RWPE2 (cell line): Measurements from ENCODE around the gene DOK4.

Source experiments
- ATAC-seq: fragments of 200-7000 bp; cut with Tn5 transposase; 3 replicates; pipeline ENCODE4 v1.9.1; 2021; ENCODE audit warnings: low read depth
- DNase-seq: peaks from one replicate; pipeline ENCODE4 v3.0.0-alpha.2; 2020; ENCODE audit warnings: low spot score
- H3K27ac ChIP-seq: fragments of 450-650 bp; 2 replicates; pipeline ENCODE4 v1.5.1; 2017; ENCODE audit warnings: mild to moderate bottlenecking; ENCODE audit not compliant: poor library complexity, severe bottlenecking
- H3K27me3 ChIP-seq: fragments of 250-450 bp; sonication (Bioruptor Pico); 2 replicates; pipeline ENCODE4 v1.5.1; 2021; ENCODE audit warnings: mild to moderate bottlenecking, moderate library complexity; ENCODE audit not compliant: insufficient read depth, poor library complexity, severe bottlenecking
- H3K36me3 ChIP-seq: fragments of 250-450 bp; sonication (Bioruptor Pico); 2 replicates; pipeline ENCODE4 v1.5.1; 2020; ENCODE audit warnings: low read depth, mild to moderate bottlenecking, moderate library complexity
- H3K4me1 ChIP-seq: fragments of 250-450 bp; sonication (Bioruptor Pico); 2 replicates; pipeline ENCODE4 v1.5.1; 2021; ENCODE audit warnings: mild to moderate bottlenecking, moderate library complexity; ENCODE audit not compliant: insufficient read depth, poor library complexity, severe bottlenecking
- H3K4me3 ChIP-seq: fragments of 250-450 bp; sonication (Bioruptor Pico); 2 replicates; pipeline ENCODE4 v1.5.1; 2021; ENCODE audit warnings: mild to moderate bottlenecking, moderate library complexity; ENCODE audit not compliant: severe bottlenecking
- H3K9me3 ChIP-seq: fragments of 250-450 bp; sonication (Bioruptor Pico); 2 replicates; pipeline ENCODE4 v1.5.1; 2021; ENCODE audit warnings: mild to moderate bottlenecking, moderate library complexity; ENCODE audit not compliant: severe bottlenecking
- TF ChIP-seq, protein P1 (sequence below): fragments of 450-650 bp; IDR thresholded peaks from one replicate; pipeline ENCODE4 v1.5.1; 2017; ENCODE audit warnings: mild to moderate bottlenecking, moderate library complexity; ENCODE audit not compliant: poor library complexity, severe bottlenecking

Gene DOK4

DNA sequence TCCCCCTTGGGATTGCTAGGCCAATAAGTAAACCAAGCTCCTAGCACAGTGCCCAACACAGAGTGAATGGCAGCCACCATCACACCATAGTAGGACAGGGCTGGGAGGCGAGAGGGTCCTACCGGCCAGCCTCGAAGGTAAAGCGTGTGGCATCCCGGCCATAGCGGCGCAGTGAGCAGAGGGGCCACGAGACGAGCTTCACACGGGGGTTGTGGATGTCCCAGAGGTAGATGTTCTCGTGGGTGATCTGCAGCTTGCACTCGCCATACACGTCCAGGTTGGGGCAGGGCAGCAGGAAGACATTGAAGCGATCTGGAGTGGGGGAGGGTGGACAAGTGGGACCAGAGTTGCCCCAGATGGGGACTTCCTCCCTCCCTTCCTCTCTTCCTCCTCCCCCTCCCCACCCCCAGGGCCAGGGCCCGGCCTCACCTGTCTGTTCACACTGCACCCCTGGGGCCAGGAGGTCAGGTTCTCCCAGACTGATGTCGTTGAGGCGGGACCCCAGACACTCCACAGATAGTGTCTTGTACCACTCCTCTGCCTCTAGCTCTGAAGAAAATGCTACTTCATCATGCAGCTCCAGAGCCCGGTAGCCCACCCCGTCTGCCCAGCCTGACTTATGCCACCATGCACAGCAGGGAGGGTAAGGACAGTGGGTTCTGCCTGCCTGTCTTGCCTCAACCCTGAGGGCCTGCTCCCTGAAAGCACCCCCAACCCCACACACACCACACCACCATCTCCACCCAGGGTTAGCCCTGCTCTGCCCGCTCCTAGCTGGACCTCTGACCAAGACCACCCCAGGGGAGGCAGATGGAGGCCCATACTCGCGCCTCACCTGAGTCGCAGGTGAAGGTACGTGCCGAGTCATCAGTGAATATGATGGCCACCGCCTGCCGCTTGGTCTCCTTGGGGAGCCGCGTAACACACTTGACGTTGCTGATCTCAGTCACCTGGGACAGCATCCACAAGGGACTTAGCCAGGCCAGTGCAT lies 11.3 kb downstream of the DOK4 start:
- Histone ChIP-seq H3K4me3 (no peak overlapping the region), H3K27me3 (no peaks in the 10 kb centered on the region), H3K27ac (no peak overlapping the region), H3K9me3 (no peaks in the 10 kb centered on the region), H3K4me1 (no peaks in the 10 kb centered on the region), H3K36me3 (peaks cover 27% of the 10 kb centered on the region)
- ATAC-seq (no peak), DNase-seq (no peak)
- TF ChIP-seq, protein P1, sequence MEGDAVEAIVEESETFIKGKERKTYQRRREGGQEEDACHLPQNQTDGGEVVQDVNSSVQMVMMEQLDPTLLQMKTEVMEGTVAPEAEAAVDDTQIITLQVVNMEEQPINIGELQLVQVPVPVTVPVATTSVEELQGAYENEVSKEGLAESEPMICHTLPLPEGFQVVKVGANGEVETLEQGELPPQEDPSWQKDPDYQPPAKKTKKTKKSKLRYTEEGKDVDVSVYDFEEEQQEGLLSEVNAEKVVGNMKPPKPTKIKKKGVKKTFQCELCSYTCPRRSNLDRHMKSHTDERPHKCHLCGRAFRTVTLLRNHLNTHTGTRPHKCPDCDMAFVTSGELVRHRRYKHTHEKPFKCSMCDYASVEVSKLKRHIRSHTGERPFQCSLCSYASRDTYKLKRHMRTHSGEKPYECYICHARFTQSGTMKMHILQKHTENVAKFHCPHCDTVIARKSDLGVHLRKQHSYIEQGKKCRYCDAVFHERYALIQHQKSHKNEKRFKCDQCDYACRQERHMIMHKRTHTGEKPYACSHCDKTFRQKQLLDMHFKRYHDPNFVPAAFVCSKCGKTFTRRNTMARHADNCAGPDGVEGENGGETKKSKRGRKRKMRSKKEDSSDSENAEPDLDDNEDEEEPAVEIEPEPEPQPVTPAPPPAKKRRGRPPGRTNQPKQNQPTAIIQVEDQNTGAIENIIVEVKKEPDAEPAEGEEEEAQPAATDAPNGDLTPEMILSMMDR = no peak

DNA sequence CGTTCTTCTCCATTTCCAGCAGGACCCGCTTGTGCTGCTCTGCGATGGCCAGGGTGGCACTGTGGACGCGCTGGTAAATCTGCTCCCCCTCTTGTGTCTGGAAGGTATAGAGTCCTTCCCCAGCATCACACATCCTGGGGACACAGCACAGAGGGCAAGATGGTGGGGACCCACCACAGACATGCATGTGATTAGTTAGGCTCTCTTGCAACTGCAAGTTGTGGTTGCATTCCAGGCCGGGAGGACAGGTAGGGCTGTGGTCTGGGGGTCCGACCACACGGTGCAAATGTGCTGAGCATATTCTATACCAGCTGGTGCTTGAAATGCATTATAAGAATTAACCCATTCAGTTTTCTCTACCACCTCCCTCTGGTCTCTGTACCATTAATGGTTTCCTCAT lies 12.4 kb downstream of the DOK4 start:
- Histone ChIP-seq H3K27me3 (no peaks in the 10 kb centered on the region), H3K36me3 (peaks cover 38% of the 10 kb centered on the region), H3K27ac (no peak overlapping the region), H3K9me3 (no peaks in the 10 kb centered on the region), H3K4me1 (no peaks in the 10 kb centered on the region), H3K4me3 (no peak overlapping the region)
- TF ChIP-seq, protein P1 = no peak
- DNase-seq (no peak), ATAC-seq (no peak)

DNA sequence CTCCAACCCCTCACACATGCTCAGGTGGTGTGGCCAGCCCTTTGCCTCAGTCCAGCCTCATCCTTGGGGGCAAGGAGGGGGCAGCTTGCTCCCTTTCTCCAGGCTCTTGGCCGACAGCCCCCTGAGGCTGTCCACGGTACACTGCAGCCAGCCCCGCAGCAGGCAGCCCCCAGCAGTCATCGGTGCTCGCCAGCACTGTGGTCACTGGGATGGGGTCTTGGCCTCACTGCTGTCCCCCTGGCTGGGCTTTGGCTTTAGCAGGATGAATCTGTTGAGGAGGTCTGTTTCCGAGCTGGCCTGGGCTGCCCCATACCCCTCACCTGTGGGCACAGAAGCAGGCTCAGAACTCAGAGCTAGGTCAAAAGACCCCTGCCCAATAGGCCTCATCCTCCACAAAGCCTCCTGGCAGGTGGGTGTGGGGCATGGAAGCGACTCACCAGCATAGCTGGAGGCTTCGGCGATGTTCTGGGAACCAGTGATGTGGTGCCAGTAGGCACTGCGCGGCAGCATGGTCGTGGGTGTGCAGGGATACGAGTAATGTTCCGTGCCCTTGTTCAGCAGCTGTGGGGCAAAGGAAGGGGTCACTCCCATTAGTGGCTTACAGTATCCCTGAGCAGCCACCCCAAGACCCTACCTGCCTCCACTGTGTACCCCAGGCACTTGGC lies 13.0 kb downstream of the DOK4 start:
- H3K27ac ChIP-seq = no peak overlapping the region
- no peak for ATAC-seq

DNA sequence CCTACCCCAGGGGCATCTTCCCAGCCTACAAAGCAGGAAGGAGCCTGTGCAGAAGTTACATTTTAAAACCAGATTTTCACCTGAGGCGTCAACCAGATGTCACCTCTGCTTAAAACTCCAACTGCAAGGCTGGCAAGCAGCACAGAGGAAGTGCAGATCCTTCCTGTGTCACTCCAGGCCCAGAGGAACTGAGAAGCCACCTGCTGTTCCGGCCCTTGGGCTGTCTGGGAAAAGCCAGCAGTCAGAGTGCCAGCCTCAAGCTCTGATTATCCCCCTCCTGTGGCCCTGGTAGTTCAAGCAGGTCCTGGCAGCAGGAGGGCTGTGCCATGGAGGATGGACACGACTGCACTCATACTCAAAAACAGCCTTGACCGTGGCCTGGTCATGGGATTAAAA lies 13.6 kb downstream of the DOK4 start:
- ATAC-seq = peak; percentile 24; the same call in 2 of the 3 replicates
- H3K9me3 ChIP-seq = no peaks in the 10 kb centered on the region
- no peak for DNase-seq
- peaks cover 50% of the 10 kb centered on the region for H3K36me3 ChIP-seq
- no peak overlapping the region for H3K4me3 ChIP-seq
- H3K27ac ChIP-seq = no peak overlapping the region
- TF ChIP-seq, protein P1 = no peak
- no peaks in the 10 kb centered on the region for H3K4me1 ChIP-seq
- H3K27me3 ChIP-seq = no peaks in the 10 kb centered on the region

More for the DNA sequence above, 13.0 kb downstream of the DOK4 start:
- no peaks in the 10 kb centered on the region for H3K4me1 ChIP-seq
- H3K27me3 ChIP-seq = no peaks in the 10 kb centered on the region
- no peak overlapping the region for H3K4me3 ChIP-seq
- peaks cover 44% of the 10 kb centered on the region for H3K36me3 ChIP-seq
- no peak for DNase-seq
- no peaks in the 10 kb centered on the region for H3K9me3 ChIP-seq
- TF ChIP-seq, protein P1 = no peak
